Kidney epithelial cell (primary cell): Measurements from ENCODE around the gene C21orf58. TPM values are rescaled to one million over a fixed set of nuclear protein-coding genes. Genes with fewer than 3 reads are reported as not detected.

Source experiments
- DNase-seq: peaks from one replicate; pipeline ENCODE4 v3.0.0-alpha.2; 2010; ENCODE audit warnings: low read depth
- H3K27me3 ChIP-seq: 2 replicates; pipeline ENCODE4 v1.6.0; 2011; ENCODE audit warnings: low read length; ENCODE audit not compliant: control insufficient read depth, insufficient read depth
- H3K36me3 ChIP-seq: 2 replicates; pipeline ENCODE4 v1.5.1; 2011; ENCODE audit warnings: low read length; ENCODE audit not compliant: control insufficient read depth, insufficient read depth
- H3K4me3 ChIP-seq: 2 replicates; pipeline ENCODE4 v1.5.1; 2011; ENCODE audit warnings: low read depth, mild to moderate bottlenecking, control low read depth, low read length
- total RNA-seq: library from RNA; depleted of rRNA; stranded (reverse); fragments of >200 nt; gene quantifications from 2 replicates; pipeline ENCODE4 v1.2.3, GENCODE V29; 2015
- TF ChIP-seq, protein P1 (sequence below): IDR thresholded peaks from 2 replicates; pipeline ENCODE4 v1.5.1; 2011; ENCODE audit warnings: mild to moderate bottlenecking, moderate library complexity, low read length, control low read depth, inconsistent platforms; ENCODE audit not compliant: insufficient read depth, poor library complexity, severe bottlenecking

Gene C21orf58
- total RNA-seq, 1 donor from 2014 or later: 1.5 TPM

DNA sequence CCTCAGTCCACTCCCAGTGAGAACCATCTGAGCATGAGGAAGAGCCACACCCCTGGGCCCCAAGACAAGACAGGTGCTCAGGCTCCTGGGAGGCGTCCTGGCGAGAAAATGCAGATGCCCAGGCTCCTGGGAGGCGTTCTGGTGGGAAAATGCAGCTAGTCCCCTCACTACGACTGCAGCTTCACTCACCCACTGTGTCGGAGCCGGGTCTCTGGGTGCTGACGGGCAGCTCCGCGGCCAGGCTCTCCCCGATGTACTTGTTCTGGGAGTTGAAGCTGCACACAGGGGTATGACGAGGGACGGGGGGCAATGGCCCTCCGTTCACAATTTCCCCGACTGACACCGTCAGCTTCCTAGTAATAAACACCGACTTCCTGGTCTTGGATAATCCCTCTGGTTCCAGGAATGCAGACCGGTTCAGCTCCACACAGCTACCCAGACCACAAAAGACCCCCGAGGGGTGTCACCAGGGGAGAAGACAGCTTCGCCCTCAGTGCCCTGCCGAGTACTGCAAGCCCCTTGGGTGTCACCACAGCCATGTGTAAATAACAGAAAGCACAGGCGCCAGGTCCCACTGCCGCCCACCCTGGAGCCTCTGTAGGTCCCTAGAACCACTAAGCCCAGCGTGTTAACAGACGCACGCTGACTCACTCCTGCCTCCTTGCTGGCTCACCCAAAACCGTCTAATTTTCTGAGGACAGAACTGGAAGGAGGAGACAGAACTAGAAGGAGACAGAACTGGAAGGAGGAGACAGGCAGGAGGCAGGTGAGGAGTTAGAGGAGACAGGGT, 57.7 kb downstream of the C21orf58 start:
- Histone ChIP-seq H3K27me3 (no peaks in the 10 kb centered on the region), H3K36me3 (peaks cover 5% of the 10 kb centered on the region), H3K4me3 (no peak overlapping the region)
- DNase-seq: no peak
- TF ChIP-seq, protein P1, sequence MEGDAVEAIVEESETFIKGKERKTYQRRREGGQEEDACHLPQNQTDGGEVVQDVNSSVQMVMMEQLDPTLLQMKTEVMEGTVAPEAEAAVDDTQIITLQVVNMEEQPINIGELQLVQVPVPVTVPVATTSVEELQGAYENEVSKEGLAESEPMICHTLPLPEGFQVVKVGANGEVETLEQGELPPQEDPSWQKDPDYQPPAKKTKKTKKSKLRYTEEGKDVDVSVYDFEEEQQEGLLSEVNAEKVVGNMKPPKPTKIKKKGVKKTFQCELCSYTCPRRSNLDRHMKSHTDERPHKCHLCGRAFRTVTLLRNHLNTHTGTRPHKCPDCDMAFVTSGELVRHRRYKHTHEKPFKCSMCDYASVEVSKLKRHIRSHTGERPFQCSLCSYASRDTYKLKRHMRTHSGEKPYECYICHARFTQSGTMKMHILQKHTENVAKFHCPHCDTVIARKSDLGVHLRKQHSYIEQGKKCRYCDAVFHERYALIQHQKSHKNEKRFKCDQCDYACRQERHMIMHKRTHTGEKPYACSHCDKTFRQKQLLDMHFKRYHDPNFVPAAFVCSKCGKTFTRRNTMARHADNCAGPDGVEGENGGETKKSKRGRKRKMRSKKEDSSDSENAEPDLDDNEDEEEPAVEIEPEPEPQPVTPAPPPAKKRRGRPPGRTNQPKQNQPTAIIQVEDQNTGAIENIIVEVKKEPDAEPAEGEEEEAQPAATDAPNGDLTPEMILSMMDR: no peak

GRCh38 chr21:46264690-46265144, 59.0 kb downstream of the C21orf58 start:
- no peak for DNase-seq
- H3K36me3 ChIP-seq: peaks cover 5% of the 10 kb centered on the region
- H3K4me3 ChIP-seq: no peak overlapping the region
- TF ChIP-seq, protein P1: no peak
- H3K27me3 ChIP-seq: no peaks in the 10 kb centered on the region

GRCh38 chr21:46264046-46264689, 59.5 kb downstream of the C21orf58 start:
- Histone ChIP-seq H3K4me3 (no peak overlapping the region), H3K27me3 (no peaks in the 10 kb centered on the region), H3K36me3 (peaks cover 5% of the 10 kb centered on the region)
- DNase-seq: no peak
- TF ChIP-seq, protein P1: no peak

GRCh38 chr21:46256501-46256994, 67.1 kb downstream of the C21orf58 start:
- no peak overlapping the region for H3K4me3 ChIP-seq
- peaks cover 14% of the 10 kb centered on the region for H3K36me3 ChIP-seq
- TF ChIP-seq, protein P1: no peak
- DNase-seq: no peak
- H3K27me3 ChIP-seq: no peaks in the 10 kb centered on the region

DNA sequence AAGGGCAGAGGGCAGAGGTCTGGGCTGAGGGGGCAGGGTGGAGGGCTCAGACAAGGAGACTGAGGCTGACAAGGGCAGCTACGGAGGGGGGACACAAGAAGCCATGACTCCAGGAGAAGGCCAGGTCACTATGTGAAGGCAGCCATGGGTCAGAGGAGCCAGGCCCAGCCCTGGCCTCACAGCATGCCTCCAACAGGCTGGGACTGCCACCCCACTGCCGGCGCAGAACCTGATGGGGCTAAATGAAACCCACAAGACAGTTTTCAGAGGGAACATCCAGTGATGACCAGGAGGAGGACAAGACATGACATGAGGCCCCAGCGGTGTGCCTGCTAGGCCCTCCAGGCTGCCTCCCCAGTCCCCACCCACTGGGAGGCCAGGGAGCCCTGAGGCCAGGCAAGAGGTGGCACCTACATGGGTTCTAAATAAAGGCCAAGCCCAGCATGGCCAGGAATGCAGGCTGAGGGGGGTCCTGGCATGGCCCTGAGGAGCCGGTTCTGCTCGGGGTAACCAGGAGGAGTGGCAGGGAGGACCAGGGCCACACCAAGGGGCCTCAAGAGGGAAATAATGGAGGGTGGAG, 67.8 kb downstream of the C21orf58 start:
- Histone ChIP-seq H3K4me3 (no peak overlapping the region), H3K27me3 (no peaks in the 10 kb centered on the region), H3K36me3 (peaks cover 12% of the 10 kb centered on the region)
- TF ChIP-seq, protein P1: no peak
- DNase-seq: no peak
